AG09319 (cell line): Measurements from ENCODE around the gene ZNF687.
"Not testable (repeated sequence)": the region's sequence is repeated elsewhere in the genome, so short reads cannot be mapped to it uniquely, and the experiment has no call there.

Experiments used
- DNase-seq: peaks from one replicate; pipeline ENCODE4 v3.0.0-alpha.2; 2010; ENCODE audit warnings: low read depth; ENCODE audit errors: extremely low read depth
- TF ChIP-seq, protein P1 (sequence below): IDR thresholded peaks from 2 replicates; pipeline ENCODE4 v1.5.1; 2011; ENCODE audit warnings: low read depth, mild to moderate bottlenecking, inconsistent platforms, low read length, moderate library complexity

Gene ZNF687

DNA sequence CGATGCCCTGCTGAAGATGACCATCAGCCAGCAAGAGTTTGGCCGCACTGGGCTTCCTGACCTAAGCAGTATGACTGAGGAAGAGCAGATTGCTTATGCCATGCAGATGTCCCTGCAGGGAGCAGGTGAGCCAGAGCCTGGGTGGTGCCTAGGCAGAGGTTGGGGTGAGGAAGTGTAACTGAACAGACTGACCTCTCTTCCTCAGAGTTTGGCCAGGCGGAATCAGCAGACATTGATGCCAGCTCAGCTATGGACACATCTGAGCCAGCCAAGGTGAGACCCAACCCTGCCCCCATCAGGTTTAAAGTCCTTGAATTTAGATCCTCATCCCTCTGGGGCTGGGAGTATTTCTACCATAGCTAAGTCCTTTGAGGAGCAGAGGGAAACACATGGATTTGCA lies 15.8 kb upstream of the ZNF687 start:
- TF ChIP-seq, protein P1, sequence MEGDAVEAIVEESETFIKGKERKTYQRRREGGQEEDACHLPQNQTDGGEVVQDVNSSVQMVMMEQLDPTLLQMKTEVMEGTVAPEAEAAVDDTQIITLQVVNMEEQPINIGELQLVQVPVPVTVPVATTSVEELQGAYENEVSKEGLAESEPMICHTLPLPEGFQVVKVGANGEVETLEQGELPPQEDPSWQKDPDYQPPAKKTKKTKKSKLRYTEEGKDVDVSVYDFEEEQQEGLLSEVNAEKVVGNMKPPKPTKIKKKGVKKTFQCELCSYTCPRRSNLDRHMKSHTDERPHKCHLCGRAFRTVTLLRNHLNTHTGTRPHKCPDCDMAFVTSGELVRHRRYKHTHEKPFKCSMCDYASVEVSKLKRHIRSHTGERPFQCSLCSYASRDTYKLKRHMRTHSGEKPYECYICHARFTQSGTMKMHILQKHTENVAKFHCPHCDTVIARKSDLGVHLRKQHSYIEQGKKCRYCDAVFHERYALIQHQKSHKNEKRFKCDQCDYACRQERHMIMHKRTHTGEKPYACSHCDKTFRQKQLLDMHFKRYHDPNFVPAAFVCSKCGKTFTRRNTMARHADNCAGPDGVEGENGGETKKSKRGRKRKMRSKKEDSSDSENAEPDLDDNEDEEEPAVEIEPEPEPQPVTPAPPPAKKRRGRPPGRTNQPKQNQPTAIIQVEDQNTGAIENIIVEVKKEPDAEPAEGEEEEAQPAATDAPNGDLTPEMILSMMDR: no peak
- DNase-seq: no peak

GRCh38 chr1:151266821-151267220 lies 15.3 kb upstream of the ZNF687 start:
- TF ChIP-seq, protein P1: no peak
- no peak for DNase-seq

DNA sequence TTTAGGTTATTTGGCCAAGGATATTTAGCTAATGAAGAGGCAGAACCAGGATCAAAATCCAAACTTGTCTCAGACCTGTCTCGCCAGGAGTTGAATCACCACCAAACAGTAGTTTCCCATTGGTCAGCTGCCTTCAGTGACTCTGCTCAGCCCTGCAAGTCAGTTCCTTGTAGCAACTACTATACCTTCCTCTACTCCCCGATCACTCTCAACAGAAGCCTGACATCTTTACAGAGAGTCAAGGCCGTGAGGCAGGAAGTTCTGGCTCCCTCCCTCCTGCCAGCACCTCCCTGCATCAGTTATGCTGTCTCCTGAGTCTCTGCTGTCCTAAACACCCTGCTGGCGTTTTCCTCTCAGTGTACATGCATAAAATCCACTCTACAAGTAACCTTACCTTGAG lies 14.3 kb upstream of the ZNF687 start:
- DNase-seq: no peak
- TF ChIP-seq, protein P1: no peak

- TF ChIP-seq, protein P1: no peak
- no peak for DNase-seq
These were observed 8.1 kb upstream of the ZNF687 start for GRCh38 chr1:151273924-151274466.

DNA sequence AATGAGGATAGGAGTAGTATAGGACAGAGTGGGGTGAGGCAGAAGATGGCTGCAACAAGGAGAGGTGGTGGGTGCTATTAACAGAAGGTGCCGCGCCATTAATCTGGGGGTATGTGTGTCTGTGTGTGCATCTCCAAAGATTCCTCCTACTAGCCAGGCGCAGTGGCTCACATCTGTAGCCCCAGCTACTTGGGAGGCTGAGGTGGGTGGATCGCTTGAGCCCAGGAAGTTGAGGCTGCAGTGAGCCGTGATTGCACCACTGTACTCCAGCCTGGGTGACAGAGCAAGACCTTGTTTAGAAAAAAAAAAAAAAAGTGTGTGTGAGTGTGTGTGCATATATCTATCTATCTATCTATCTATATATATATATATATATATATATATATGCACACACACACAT lies 6.8 kb upstream of the ZNF687 start:
- DNase-seq: not testable (repeated sequence)

DNA sequence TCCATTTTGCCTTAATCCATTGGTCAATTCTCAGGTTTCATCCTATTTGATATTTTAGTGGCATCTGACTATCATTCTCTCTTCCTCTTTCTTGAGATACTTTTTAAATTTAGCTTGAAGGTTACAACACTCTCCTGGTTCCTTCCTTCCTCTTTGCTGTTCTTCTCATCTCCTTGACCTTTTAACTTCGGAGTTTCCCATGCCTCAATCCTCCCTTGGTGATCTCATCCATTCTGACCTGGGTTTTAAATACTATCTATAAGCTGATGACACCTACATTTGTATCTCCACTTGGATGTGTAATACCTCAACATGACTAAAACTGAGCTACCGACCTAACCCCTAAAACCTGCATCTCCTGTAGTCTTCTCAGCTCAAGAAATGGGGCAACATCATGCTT lies 4.8 kb upstream of the ZNF687 start:
- no peak for DNase-seq
- TF ChIP-seq, protein P1: no peak

DNA sequence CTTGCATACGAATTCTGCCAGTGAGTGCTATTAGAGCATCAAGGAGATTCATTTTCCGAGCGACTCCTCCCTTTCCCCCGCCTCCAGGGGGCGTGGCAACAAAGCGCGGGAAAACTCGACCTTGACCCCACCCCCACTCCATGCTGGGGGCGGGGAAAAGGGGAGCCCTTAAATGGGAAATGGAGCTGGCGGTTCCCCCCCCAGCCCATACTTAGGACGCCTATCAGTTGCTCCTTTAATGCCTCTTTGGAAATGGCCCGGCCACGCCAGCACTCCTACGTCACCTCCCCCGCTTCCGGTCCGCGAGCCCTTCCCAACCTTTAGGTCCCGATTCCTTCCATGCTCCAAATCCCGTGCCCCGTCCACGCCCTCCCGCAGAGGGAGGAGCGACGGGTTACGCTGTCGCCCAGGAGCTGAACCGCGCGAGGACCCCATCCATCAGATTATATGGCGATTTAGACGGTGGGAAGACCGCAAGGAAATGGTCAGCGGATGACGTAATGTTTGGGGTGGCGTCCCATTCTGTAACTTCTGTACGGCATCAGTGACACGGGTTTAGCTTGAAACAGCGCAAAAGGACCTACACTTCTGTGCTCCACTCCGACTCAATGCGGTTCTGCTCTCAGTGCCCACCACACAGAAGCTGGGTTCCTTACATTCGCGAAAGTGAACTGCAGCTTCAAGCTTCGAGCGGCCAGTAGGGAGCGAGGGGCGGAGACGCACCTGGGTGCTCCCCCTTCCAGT lies 702 bp upstream of the ZNF687 start:
- TF ChIP-seq, protein P1: no peak; the same call in 1 of the 2 replicates
- DNase-seq: peak; percentile 96
